HepG2 (cell line): ENCODE results near the gene KIF13A. TPM values are rescaled to one million over a fixed set of nuclear protein-coding genes. Genes with fewer than 3 reads are reported as not detected.

ENCODE experiments used
- ARNTL ChIP-seq: sonication (generic); formaldehyde crosslinking; IDR thresholded peaks from 2 replicates; pipeline ENCODE4 v1.4.0; 2020; ENCODE audit warnings: mild to moderate bottlenecking, missing genetic modification reagents
- DNMT3B ChIP-seq: conservative IDR thresholded peaks from 2 replicates; pipeline ENCODE4 v1.6.1; 2016; ENCODE audit warnings: missing biosample characterization, control low read depth
- HHEX ChIP-seq: IDR thresholded peaks from 2 replicates; pipeline ENCODE4 v1.6.1; 2016; ENCODE audit warnings: control low read depth
- JDP2 ChIP-seq: sonication (generic); formaldehyde crosslinking; IDR thresholded peaks from 2 replicates; pipeline ENCODE4 v1.8.1; 2022; ENCODE audit warnings: missing genetic modification reagents, borderline replicate concordance
- KMT2A ChIP-seq: sonication (generic); formaldehyde crosslinking; IDR thresholded peaks from 2 replicates; pipeline ENCODE4 v1.4.0; 2020; ENCODE audit warnings: missing genetic modification reagents
- MED13 ChIP-seq: sonication (generic); formaldehyde crosslinking; IDR thresholded peaks from 2 replicates; pipeline ENCODE4 v1.5.0; 2020; ENCODE audit warnings: missing genetic modification reagents
- RFXANK ChIP-seq: IDR thresholded peaks from 2 replicates; pipeline ENCODE4 v1.6.1; 2016
- ZNF749 ChIP-seq: sonication (generic); formaldehyde crosslinking; IDR thresholded peaks from 2 replicates; pipeline ENCODE4 v1.8.0; 2022; ENCODE audit warnings: mild to moderate bottlenecking, missing genetic modification reagents, moderate library complexity, borderline replicate concordance
- ZNF816 ChIP-seq: sonication (generic); formaldehyde crosslinking; IDR thresholded peaks from 2 replicates; pipeline ENCODE4 v1.8.0; 2022; ENCODE audit warnings: missing genetic modification reagents, mild to moderate bottlenecking, borderline replicate concordance
- polyA plus RNA-seq, 8 experiments: library from polyadenylated mRNA; depleted of rRNA in 3 of 8; stranded (reverse) in 7 of 8; unstranded in 1 of 8; fragments of >200 nt; fragmentation: Illumina TruSeq in 4 of 8; extraction: Trizol in 4 of 8; gene quantifications; 2 replicates each; pipeline versions ENCODE4 v1.2.1 to v1.2.3, GENCODE V29; 2011 to 2016; ENCODE audit warnings: low read depth in 4 of 8, missing spikeins in 1 of 8, mixed read lengths in 1 of 8; ENCODE audit not compliant: insufficient read depth in 1 of 8
- total RNA-seq, 5 experiments: library from RNA; depleted of rRNA; stranded (reverse); fragments of >200 nt; fragmentation: Illumina TruSeq; extraction: Trizol; gene quantifications; 2 replicates each; pipeline ENCODE4 v1.2.3, GENCODE V29; 2016; ENCODE audit warnings: low read depth in 1 of 5
- TF ChIP-seq, protein P1 (sequence below): sonication (generic); formaldehyde crosslinking; IDR thresholded peaks from 2 replicates; pipeline ENCODE4 v1.5.1; 2020; ENCODE audit warnings: mild to moderate bottlenecking, moderate library complexity, missing genetic modification reagents
- TF ChIP-seq, protein P2 (sequence below): sonication (generic); formaldehyde crosslinking; IDR thresholded peaks from 2 replicates; pipeline ENCODE4 v1.8.1; 2023; ENCODE audit warnings: mild to moderate bottlenecking, missing genetic modification reagents
- TF ChIP-seq, protein P3 (sequence below): sonication (generic); formaldehyde crosslinking; IDR thresholded peaks from 2 replicates; pipeline ENCODE4 v1.9.0; 2021; ENCODE audit warnings: missing genetic modification reagents, borderline replicate concordance
- TF ChIP-seq, protein P4 (sequence below): sonication (generic); formaldehyde crosslinking; IDR thresholded peaks from 2 replicates; pipeline ENCODE4 v1.8.0; 2022; ENCODE audit warnings: mild to moderate bottlenecking, missing genetic modification reagents, moderate library complexity
- TF ChIP-seq, protein P5 (sequence below): sonication (generic); formaldehyde crosslinking; IDR thresholded peaks from 2 replicates; pipeline ENCODE4 v1.4.0; 2020; ENCODE audit warnings: missing genetic modification reagents, low read depth, mild to moderate bottlenecking, borderline replicate concordance
- TF ChIP-seq, protein P6 (sequence below): sonication (generic); formaldehyde crosslinking; IDR thresholded peaks from 2 replicates; pipeline ENCODE4 v1.4.0; 2020; ENCODE audit warnings: missing genetic modification reagents, mild to moderate bottlenecking, borderline replicate concordance

The KIF13A gene
- total and polyA plus RNA-seq, 2 of the 13 experiments (the other 11 are each of a cell fraction or from before 2014, with no cell fraction given), result 21.1 to 37.2 TPM

DNA sequence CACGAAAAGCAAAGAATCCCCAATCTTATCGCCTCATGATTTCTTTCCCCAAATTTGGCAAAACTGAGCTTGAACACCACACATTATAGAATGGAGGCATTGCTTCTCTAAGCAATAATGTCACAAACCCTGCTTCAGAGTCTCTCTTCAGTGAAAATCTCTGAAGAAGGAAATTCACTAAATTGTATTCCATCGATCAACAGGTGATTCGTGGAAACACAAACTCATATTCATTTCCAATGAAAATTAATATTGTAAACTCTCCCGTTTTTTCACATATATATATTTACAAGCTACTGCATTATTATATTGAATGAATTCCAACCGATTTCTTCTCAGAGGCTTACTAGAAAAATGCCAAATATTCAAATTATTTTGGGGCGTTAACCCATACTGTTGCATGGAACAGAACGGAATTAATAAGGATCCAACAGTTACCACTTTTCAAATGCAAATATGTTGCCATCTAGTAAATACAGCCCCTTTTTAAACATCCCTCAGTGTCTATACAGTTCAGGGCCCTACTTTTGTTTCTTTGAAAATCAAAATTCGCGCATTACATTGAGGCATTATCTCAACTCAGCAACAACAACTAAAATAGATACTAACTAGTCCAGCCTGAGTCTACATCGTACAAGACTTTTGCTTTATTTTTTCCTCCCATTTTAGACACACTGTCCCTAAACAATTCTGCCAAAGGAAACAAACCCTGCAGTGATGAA is 1.3 kb downstream of the KIF13A start (continued):
- TF ChIP-seq DNMT3B (CRISPR knock-in tag) (0 out of 2 replicates have a peak, but pooled peaks have one; percentile 47), MED13 (no peak), HHEX (no peak), RFXANK (CRISPR knock-in tag) (no peak), ARNTL (no peak), ZNF749 (CRISPR knock-in tag) (no peak), ZNF816 (CRISPR knock-in tag) (0 out of 2 replicates have a peak, but pooled peaks have one; percentile 39), KMT2A (CRISPR knock-in tag) (no peak), JDP2 (CRISPR knock-in tag) (no peak)
- TF ChIP-seq, protein P1, sequence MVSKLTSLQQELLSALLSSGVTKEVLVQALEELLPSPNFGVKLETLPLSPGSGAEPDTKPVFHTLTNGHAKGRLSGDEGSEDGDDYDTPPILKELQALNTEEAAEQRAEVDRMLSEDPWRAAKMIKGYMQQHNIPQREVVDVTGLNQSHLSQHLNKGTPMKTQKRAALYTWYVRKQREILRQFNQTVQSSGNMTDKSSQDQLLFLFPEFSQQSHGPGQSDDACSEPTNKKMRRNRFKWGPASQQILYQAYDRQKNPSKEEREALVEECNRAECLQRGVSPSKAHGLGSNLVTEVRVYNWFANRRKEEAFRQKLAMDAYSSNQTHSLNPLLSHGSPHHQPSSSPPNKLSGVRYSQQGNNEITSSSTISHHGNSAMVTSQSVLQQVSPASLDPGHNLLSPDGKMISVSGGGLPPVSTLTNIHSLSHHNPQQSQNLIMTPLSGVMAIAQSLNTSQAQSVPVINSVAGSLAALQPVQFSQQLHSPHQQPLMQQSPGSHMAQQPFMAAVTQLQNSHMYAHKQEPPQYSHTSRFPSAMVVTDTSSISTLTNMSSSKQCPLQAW (CRISPR knock-in tag), result no peak
- TF ChIP-seq, protein P2, sequence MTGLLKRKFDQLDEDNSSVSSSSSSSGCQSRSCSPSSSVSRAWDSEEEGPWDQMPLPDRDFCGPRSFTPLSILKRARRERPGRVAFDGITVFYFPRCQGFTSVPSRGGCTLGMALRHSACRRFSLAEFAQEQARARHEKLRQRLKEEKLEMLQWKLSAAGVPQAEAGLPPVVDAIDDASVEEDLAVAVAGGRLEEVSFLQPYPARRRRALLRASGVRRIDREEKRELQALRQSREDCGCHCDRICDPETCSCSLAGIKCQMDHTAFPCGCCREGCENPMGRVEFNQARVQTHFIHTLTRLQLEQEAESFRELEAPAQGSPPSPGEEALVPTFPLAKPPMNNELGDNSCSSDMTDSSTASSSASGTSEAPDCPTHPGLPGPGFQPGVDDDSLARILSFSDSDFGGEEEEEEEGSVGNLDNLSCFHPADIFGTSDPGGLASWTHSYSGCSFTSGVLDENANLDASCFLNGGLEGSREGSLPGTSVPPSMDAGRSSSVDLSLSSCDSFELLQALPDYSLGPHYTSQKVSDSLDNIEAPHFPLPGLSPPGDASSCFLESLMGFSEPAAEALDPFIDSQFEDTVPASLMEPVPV, result 0 out of 2 replicates have a peak, but pooled peaks have one; percentile 12
- TF ChIP-seq, protein P3, sequence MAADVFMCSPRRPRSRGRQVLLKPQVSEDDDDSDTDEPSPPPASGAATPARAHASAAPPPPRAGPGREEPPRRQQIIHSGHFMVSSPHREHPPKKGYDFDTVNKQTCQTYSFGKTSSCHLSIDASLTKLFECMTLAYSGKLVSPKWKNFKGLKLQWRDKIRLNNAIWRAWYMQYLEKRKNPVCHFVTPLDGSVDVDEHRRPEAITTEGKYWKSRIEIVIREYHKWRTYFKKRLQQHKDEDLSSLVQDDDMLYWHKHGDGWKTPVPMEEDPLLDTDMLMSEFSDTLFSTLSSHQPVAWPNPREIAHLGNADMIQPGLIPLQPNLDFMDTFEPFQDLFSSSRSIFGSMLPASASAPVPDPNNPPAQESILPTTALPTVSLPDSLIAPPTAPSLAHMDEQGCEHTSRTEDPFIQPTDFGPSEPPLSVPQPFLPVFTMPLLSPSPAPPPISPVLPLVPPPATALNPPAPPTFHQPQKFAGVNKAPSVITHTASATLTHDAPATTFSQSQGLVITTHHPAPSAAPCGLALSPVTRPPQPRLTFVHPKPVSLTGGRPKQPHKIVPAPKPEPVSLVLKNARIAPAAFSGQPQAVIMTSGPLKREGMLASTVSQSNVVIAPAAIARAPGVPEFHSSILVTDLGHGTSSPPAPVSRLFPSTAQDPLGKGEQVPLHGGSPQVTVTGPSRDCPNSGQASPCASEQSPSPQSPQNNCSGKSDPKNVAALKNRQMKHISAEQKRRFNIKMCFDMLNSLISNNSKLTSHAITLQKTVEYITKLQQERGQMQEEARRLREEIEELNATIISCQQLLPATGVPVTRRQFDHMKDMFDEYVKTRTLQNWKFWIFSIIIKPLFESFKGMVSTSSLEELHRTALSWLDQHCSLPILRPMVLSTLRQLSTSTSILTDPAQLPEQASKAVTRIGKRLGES (CRISPR knock-in tag), result no peak
- TF ChIP-seq, protein P4, sequence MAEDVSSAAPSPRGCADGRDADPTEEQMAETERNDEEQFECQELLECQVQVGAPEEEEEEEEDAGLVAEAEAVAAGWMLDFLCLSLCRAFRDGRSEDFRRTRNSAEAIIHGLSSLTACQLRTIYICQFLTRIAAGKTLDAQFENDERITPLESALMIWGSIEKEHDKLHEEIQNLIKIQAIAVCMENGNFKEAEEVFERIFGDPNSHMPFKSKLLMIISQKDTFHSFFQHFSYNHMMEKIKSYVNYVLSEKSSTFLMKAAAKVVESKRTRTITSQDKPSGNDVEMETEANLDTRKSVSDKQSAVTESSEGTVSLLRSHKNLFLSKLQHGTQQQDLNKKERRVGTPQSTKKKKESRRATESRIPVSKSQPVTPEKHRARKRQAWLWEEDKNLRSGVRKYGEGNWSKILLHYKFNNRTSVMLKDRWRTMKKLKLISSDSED, result no peak
- TF ChIP-seq, protein P5, sequence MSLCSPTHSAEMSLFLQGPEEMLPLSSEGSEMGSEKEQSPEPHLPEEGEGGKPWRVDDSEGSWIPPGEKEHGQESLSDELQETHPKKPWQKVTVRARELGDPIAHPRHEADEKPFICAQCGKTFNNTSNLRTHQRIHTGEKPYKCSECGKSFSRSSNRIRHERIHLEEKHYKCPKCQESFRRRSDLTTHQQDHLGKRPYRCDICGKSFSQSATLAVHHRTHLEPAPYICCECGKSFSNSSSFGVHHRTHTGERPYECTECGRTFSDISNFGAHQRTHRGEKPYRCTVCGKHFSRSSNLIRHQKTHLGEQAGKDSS (CRISPR knock-in tag), result no peak
- TF ChIP-seq, protein P6, sequence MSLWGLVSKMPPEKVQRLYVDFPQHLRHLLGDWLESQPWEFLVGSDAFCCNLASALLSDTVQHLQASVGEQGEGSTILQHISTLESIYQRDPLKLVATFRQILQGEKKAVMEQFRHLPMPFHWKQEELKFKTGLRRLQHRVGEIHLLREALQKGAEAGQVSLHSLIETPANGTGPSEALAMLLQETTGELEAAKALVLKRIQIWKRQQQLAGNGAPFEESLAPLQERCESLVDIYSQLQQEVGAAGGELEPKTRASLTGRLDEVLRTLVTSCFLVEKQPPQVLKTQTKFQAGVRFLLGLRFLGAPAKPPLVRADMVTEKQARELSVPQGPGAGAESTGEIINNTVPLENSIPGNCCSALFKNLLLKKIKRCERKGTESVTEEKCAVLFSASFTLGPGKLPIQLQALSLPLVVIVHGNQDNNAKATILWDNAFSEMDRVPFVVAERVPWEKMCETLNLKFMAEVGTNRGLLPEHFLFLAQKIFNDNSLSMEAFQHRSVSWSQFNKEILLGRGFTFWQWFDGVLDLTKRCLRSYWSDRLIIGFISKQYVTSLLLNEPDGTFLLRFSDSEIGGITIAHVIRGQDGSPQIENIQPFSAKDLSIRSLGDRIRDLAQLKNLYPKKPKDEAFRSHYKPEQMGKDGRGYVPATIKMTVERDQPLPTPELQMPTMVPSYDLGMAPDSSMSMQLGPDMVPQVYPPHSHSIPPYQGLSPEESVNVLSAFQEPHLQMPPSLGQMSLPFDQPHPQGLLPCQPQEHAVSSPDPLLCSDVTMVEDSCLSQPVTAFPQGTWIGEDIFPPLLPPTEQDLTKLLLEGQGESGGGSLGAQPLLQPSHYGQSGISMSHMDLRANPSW (CRISPR knock-in tag), result 0 out of 2 replicates have a peak, but pooled peaks have one; percentile 61
- TF ChIP-seq, all 625 proteins: peak for 5
